ENCODE data around the gene CLEC4D.
"Not testable (repeated sequence)": the region's sequence is repeated elsewhere in the genome, so short reads cannot be mapped to it uniquely, and the experiment has no call there.

The CLEC4D gene

DNA sequence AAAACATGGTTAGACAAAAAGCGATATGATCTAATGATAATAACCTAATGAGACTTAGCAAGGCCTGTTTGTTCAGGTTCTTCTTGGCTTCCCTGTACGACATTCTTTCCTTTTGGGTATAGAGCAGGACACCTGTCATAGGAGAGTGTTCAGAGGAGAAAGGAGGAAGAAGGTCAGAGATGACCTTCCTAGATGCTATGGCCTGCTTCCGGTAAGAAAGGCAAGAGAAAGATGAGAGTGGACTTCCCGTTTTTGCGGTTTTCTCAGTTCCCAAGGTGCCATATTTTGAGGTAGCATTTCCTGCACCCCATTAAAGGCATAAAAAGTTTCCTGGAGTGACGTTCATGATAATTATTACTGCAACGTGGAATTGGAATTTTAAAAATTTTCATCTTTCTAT is 18.7 kb downstream of the CLEC4D start:
- no peak for DNase-seq (ENCODE audit: low spot score)

DNA sequence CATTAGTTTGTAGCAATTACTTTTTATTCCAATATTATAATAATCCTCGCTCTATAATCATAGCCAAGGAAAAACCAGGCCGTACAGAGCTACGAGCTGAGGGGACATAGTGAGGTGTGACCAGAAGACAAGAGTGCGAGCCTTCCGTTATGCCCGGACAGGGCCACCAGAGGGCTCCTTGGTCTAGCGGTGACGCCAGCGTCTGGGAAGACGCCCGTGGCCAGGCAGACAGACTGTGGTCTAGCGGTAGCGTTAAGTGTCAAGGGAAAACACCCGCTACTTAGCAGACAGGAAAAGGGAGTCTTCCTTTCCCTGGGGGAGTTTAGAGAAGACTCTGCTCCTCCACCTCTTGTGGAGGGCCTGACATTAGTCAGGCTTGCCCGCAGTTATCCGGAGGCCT is 24.5 kb downstream of the CLEC4D start:
- DNase-seq (ENCODE audit: low spot score): not testable (repeated sequence)

DNA sequence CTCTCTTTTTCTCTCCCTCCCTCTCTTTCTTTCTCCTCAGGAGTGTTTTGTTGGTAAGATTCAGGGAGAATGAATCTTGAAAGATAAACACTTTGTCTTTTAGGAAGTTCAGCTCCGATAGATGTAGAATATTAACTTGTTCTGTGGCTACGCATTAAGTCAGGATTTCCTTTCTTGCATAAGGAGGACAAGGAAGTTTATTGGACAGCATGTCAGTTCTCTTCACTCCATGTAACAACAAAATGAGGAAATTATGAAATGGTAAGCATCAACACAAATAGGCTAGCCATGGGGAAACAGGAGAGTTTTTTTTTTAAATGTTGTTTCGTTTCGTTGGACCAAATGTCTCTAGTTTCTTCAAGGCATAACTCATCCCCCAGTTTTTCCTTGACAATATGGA is 27.5 kb downstream of the CLEC4D start, which contains the start of gene CLEC4E:
Gene CLEC4E (minus strand): TSS at position 75 of the 400 bp plus-strand sequence. CDS start 108 bp downstream, outside the sequence.
- not testable (repeated sequence) for DNase-seq (ENCODE audit: low spot score)

DNA sequence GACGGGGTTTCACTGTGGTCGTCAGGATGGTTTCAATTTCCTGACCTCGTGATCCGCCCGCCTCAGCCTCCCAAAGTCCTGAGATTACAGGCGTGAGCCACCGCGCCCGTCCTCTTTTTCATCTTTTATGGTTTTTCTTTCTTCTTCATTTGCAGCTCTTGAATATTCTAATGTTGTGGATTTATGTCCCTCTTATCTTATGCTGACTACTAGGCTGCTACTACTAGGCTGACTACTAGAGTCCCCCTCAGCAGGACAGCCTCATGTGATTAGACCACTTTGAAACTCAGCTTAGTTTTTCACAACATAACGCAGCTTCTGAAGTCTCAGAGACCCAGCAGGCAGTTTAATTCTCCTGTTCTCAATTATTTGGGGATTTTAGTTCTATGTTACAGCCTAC is 28.3 kb downstream of the CLEC4D start:
- no peak for DNase-seq (ENCODE audit: low spot score)

DNA sequence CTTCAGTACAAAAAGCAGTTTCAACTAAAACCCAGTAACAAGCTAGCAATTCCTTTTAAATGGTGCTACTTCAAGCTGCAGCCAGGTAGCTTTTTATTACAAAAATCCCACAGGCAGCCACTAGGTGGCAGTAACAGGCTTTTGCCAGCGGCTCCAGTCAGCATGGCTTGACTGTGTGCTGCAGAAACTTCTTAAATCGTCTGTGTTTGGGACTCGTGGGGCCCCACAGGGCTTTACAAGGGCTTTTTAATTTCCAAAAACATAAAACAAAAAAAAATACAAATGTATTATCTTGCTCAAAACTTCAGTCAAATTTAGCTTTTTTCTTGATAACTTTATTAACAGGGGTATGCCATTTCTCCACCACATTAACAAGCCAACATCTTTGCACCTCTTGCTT is 31.0 kb downstream of the CLEC4D start:
- peak; percentile 61 for DNase-seq (ENCODE audit: low spot score)

DNA sequence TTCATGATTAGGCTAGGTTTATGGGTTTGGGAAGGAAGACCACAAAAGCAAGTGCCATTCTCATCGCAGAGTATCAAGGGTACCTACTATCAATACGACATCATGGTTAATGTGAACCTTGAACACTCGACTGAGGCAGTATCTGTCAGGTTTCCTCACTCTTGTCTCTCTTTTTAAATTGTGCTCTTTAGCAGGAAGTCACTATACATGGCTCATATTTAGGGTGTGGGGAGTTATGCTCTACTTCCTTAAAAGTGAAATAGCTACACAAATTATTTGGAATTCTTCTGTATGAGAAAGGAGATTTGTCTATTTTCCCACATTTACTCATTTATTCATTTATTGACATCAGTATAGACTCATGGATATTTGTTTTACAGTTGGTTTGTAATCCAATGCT is 33.3 kb downstream of the CLEC4D start:
- DNase-seq (ENCODE audit: low spot score): no peak

DNA sequence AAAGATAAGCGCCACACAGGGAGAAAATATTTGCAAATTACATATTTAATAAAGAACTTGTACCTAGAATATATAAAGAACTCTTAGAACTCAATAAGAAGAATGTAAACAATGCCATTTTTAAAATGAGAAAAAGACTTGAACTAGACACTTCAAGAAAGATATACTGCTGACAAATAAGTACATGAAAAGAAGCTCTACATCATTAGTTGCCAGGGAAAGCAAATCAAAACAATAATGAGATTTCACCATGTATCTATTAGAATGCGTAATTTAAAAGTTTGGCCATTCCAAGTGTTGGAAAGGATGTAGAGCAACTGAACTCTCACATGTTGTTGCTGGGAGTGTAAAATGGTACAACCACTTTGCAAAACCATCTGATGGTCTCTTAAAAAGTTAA is 34.3 kb downstream of the CLEC4D start:
- no peak for DNase-seq (ENCODE audit: low spot score)

DNA sequence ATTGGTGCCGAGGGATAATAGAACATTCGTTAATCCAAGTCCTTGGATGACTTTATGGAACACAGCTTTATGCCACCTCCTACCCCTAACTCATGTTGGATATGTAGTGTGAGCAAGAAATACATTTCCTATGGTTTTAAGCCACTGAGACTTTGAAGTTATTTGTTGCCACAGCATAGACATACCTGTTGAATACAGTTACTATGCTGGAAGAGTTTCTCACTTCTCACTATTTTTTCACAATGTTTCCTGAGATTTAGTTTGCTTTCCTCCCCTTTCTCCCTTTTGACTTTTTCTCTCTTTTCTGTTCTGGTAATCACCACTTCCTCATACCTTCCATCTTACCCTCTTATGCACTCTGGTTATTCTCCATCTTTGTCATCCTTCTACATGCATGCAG is 34.9 kb downstream of the CLEC4D start:
- DNase-seq (ENCODE audit: low spot score): no peak

DNA sequence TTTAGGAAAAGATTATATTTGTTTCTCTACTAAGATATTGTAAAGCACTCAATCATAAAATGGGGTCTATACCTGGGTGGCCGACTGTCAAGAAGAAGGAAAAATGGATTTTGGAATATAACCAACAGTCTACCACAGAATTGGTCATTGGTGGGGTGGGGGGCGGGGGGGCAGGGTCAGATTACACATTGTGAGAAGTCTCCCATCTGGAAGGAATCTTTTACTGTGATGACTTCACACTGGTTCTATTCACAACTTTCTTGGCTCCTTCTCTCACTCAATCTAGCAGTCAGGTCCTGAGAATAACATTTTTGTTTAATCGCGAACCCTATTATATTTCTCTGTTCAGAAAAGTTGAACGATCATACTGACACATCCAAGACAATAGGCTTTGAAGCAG is 36.1 kb downstream of the CLEC4D start:
- no peak for DNase-seq (ENCODE audit: low spot score)

DNA sequence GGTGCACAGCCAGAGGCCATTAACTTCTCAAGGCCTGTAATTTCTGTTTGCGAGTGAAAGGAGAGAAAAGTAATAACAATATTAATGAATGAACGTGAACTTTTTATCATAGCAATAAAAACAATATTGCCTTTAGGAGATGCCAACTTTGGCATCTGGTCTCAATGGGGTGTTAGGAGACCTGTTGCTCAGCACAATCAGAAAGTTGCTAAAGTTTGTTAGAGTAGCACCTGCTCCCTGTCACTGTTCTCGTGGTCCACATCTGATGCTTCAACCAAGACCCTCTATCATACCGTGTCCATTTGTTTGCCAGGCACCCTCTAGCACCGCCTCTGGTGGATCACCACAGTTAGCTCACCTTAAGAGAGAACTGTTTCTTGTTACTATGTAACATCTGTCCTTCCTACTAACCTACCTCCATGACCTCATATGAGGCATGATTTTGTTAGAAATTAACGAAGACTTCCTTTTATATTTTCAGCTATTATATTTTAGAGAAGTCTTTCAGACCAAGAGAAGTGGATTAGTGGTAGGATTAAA is 39.9 kb downstream of the CLEC4D start:
- DNase-seq (ENCODE audit: low spot score): no peak

DNA sequence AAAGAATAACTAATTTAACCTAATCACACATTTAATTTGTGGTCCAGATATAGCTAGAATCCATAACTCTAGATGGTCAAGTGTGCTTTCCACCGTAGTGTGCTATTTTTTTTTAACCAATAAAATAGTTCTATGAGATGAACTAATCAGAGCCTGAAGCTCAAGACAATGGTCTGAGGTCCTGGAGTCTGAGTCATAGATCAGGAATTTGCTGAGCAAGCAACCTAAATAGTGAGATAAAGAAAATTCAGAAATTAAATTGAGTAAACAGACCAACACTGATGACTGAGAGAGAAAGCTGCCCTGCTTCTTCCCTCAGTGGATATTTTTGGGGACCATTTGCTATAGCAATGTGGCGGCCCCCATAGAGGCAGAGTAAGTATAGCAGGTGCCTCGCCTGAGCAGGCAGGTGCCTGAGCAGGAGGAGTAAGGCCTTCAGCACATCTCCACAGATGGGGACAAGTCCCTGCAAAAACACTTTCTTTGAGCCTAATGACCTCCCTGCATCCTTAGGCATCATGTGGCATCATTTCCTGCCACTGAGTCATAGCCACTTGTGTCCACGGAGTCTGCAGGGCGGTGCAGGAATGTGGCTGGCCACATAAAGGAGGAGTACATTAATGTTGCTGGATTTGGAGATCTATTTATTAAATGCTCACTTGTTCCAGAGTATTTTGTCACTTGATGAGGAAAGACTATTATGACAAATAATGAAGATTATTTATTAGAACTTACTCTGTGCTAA is 41.3 kb downstream of the CLEC4D start:
- DNase-seq (ENCODE audit: low spot score): no peak

DNA sequence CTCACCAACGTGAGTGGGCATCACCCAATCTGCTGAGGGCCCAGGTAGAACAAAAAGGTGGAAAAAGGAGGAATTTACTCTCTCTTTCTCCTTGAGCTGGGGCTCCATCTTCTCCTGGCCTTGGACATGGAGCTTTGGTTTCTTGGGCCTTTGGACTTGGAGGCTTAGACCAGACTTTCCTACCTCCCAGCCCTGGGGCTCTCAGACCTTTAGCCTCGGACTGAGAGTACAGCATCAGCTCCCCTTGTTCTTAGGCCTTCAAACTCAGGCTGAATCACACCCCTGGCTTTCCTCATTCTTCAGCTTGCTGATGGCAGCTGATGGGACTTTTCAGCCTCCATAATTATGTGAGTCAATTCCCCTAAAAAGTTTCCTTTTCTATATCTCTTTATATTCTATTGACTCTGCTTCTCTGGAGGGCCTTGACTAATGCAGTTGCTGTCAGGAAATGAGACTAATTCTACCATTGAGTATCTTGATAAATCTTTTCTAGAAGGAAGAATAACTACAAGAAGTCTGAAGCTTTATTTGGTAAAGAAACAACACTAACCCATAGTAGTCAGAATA is 43.3 kb downstream of the CLEC4D start:
- no peak for DNase-seq (ENCODE audit: low spot score)

DNA sequence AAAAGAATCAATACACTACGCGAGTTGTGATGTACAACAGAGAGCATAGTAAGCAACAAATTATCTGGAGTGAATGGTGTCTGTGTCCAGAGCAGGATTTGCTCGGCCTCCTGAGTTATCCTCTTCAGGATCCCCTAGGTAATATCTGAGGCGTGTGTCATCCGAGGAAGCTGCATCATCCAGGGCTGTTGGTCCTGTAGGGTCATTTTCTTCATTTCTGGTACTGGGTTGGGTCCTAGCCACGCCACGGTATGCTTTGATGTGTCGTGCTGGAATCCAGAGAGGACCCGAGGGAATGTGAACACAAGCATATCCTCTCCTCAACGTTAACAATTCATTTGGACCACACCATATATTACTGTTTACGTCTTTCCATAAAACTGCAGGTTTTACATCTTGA is 46.4 kb downstream of the CLEC4D start:
- no peak for DNase-seq (ENCODE audit: low spot score)

DNA sequence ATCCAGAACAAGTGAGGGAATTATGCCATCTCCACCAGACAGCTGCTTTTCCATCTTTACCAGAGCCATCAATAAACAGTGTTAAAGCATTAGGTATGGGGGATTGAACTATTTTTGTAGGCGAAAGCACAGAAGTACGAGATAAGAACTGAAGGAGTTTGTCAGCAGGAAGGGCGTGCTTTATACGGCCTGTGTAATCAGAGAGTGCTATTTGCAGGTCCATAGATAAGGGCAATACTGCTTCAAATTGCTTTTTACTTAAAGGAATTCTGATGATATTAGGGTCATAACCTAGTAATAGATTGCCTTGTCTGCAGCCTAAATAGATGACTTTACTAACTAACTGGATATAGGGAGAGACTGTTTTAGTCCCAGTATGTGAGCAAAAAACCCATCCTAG is 47.7 kb downstream of the CLEC4D start:
- DNase-seq (ENCODE audit: low spot score): no peak

DNA sequence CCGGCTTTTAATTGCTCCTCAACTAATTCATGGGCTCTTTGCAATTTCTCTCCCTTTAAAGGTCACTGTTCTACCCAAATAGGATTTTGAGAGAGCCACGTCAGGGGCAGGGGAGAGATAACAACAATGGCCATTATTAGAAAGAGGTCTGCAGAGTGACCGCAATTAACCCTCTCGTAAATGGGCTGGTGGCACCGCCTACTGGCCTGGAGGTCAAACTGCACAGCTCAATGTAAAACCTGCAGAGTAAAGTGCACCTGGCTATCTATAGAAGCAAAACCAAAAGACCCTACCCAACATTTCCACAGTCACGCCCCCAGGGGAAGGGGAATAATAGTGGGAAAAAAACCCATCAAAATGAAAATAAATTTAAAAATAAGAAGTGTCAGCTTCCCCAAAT is 49.0 kb downstream of the CLEC4D start:
- DNase-seq (ENCODE audit: low spot score): no peak

DNA sequence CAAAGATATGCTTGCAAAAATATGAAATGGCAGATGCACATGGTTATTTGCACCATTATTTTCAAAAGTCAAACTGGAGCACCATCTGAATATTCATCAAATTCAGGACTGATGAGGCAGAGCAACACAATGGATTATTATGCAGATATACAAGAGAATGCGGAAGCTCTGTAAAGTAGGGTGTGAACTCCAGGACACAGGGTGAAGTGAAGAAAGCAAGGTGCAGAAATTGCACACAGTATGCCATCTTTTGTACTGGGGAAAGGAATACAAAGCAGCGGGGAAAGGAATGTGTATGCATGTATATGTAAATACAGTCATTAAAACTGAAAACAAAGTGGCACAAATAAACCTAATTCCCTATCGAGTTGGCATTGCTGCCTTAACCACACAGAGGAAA is 50.1 kb downstream of the CLEC4D start:
- no peak for DNase-seq (ENCODE audit: low spot score)

DNA sequence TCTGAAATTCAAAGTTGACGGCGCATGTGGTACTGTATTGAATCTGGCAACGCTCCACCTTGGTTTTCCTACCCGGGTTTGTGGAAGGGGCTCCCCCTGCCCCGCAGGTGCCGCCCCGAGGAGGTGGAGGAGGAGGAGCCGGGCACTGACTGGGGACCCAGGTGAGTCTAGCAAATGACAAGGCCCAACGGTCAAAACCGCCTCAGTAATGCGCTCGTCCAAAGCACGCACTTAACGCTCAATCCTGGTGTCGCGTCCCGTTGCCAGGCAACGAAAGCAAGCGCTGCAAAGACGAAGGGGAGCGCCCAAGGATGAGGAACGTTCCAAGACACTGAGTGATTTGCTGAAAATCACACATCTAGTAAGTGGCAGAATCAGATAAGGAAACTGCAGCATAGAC is 51.4 kb downstream of the CLEC4D start:
- no peak for DNase-seq (ENCODE audit: low spot score)

DNA sequence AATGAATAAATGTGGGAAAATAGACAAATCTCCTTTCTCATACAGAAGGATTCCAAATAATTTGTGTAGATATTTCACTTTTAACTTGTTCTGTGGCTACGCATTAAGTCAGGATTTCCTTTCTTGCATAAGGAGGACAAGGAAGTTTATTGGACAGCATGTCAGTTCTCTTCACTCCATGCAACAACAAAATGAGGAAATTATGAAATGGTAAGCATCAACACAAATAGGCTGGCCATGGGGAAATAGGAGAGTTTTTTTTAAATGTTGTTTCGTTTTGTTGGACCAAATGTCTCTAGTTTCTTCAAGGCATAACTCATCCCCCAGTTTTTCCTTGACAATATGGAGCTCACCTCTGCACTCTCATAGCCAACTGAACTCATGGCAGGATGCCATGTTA is 52.7 kb downstream of the CLEC4D start:
- not testable (repeated sequence) for DNase-seq (ENCODE audit: low spot score)

DNA sequence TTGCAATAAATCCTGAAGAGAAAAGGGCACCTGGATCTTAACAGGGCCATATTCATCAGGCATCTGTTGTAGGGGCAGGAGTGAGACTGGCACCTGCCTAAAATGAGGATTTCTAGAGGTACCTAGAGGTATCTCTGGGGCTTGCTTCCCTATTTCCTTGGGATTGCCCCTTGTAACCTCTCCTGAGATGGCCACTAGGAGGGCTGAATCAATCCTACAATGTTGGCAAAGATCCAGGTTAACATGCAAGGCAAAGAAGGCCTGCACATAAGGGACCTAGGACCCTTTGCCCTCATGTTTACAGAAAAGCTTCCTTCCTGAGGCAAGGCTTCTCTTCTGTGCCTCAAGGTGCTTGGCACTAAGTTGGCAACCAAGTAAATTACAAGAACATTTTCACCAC is 53.2 kb downstream of the CLEC4D start:
- no peak for DNase-seq (ENCODE audit: low spot score)

All from hepatic stellate cell (primary cell).